Stomach (tissue), 4 donors: ENCODE results near the gene CNNM4.

ENCODE experiments used
- POLR2A ChIP-seq, 4 donors: fragments of 450-650 bp; IDR thresholded peaks; one replicate each; pipeline ENCODE4 v1.6.1; 2016; ENCODE audit warnings: antibody characterized with exemption in 4 of 4, control low read depth in 2 of 4, mild to moderate bottlenecking in 1 of 4, moderate library complexity in 1 of 4
- TF ChIP-seq, protein P1 (sequence below), 7 experiments: fragments of 450-650 bp in 4 of 7; fragments of 200-600 bp in 3 of 7; sonication (generic) in 3 of 7; IDR thresholded peaks; one replicate each; pipeline ENCODE4 v1.5.1; 2016 to 2019; ENCODE audit warnings: antibody characterized with exemption in 7 of 7, control low read depth in 2 of 7, mild to moderate bottlenecking in 1 of 7

- TF ChIP-seq, protein P1, sequence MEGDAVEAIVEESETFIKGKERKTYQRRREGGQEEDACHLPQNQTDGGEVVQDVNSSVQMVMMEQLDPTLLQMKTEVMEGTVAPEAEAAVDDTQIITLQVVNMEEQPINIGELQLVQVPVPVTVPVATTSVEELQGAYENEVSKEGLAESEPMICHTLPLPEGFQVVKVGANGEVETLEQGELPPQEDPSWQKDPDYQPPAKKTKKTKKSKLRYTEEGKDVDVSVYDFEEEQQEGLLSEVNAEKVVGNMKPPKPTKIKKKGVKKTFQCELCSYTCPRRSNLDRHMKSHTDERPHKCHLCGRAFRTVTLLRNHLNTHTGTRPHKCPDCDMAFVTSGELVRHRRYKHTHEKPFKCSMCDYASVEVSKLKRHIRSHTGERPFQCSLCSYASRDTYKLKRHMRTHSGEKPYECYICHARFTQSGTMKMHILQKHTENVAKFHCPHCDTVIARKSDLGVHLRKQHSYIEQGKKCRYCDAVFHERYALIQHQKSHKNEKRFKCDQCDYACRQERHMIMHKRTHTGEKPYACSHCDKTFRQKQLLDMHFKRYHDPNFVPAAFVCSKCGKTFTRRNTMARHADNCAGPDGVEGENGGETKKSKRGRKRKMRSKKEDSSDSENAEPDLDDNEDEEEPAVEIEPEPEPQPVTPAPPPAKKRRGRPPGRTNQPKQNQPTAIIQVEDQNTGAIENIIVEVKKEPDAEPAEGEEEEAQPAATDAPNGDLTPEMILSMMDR (IDR thresholded peaks at IDR 0.05), result no peak
- no peak for TF ChIP-seq POLR2A (IDR thresholded peaks at IDR 0.05)
Observed at GRCh38 chr2:96730212-96730611, 30.5 kb upstream of the CNNM4 start.
